RWPE2 (cell line): ENCODE measurements around the gene SAMD7.

ENCODE experiments used
- ATAC-seq: fragments of 200-7000 bp; cut with Tn5 transposase; 3 replicates; pipeline ENCODE4 v1.9.1; 2021; ENCODE audit warnings: low read depth
- DNase-seq: peaks from one replicate; pipeline ENCODE4 v3.0.0-alpha.2; 2020; ENCODE audit warnings: low spot score
- H3K27ac ChIP-seq: fragments of 450-650 bp; 2 replicates; pipeline ENCODE4 v1.5.1; 2017; ENCODE audit warnings: mild to moderate bottlenecking; ENCODE audit not compliant: poor library complexity, severe bottlenecking
- H3K27me3 ChIP-seq: fragments of 250-450 bp; sonication (Bioruptor Pico); 2 replicates; pipeline ENCODE4 v1.5.1; 2021; ENCODE audit warnings: mild to moderate bottlenecking, moderate library complexity; ENCODE audit not compliant: insufficient read depth, poor library complexity, severe bottlenecking
- H3K36me3 ChIP-seq: fragments of 250-450 bp; sonication (Bioruptor Pico); 2 replicates; pipeline ENCODE4 v1.5.1; 2020; ENCODE audit warnings: low read depth, mild to moderate bottlenecking, moderate library complexity
- H3K4me1 ChIP-seq: fragments of 250-450 bp; sonication (Bioruptor Pico); 2 replicates; pipeline ENCODE4 v1.5.1; 2021; ENCODE audit warnings: mild to moderate bottlenecking, moderate library complexity; ENCODE audit not compliant: insufficient read depth, poor library complexity, severe bottlenecking
- H3K4me3 ChIP-seq: fragments of 250-450 bp; sonication (Bioruptor Pico); 2 replicates; pipeline ENCODE4 v1.5.1; 2021; ENCODE audit warnings: mild to moderate bottlenecking, moderate library complexity; ENCODE audit not compliant: severe bottlenecking
- H3K9me3 ChIP-seq: fragments of 250-450 bp; sonication (Bioruptor Pico); 2 replicates; pipeline ENCODE4 v1.5.1; 2021; ENCODE audit warnings: mild to moderate bottlenecking, moderate library complexity; ENCODE audit not compliant: severe bottlenecking
- TF ChIP-seq, protein P1 (sequence below): fragments of 450-650 bp; IDR thresholded peaks from one replicate; pipeline ENCODE4 v1.5.1; 2017; ENCODE audit warnings: mild to moderate bottlenecking, moderate library complexity; ENCODE audit not compliant: poor library complexity, severe bottlenecking

SAMD7 gene

DNA sequence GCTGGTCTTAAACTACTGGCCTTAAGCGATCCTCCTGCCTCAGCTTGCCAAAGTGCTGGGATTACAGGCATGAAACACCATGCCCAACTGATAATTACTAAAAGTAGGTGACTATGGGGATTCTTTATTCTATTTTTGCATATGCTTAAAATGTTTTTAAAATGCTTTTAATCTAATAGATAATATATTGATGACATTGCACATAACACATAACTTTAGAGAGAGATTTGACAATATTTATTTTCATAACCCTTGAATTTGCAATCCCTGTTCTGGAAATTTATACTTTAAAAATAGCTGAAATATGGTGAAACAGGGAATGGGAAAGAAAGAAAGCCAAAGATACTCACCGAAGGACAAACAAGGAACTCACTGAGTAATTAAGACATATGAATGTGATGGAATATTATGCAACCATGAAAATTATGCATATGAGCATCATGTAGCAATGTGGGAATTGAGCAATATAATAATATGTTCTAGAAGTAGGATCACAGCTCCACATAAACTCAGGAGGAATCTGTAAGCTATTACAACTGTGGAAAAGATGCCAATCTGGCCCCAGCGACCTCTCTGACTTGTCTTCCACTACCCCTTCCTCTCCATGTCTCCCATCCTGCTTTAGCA, 43.7 kb upstream of the SAMD7 start:
- Histone ChIP-seq H3K36me3 (no peaks in the 10 kb centered on the region), H3K27me3 (no peaks in the 10 kb centered on the region), H3K27ac (no peak overlapping the region), H3K4me1 (no peaks in the 10 kb centered on the region), H3K9me3 (no peaks in the 10 kb centered on the region), H3K4me3 (no peak overlapping the region)
- no peak for DNase-seq
- TF ChIP-seq, protein P1, sequence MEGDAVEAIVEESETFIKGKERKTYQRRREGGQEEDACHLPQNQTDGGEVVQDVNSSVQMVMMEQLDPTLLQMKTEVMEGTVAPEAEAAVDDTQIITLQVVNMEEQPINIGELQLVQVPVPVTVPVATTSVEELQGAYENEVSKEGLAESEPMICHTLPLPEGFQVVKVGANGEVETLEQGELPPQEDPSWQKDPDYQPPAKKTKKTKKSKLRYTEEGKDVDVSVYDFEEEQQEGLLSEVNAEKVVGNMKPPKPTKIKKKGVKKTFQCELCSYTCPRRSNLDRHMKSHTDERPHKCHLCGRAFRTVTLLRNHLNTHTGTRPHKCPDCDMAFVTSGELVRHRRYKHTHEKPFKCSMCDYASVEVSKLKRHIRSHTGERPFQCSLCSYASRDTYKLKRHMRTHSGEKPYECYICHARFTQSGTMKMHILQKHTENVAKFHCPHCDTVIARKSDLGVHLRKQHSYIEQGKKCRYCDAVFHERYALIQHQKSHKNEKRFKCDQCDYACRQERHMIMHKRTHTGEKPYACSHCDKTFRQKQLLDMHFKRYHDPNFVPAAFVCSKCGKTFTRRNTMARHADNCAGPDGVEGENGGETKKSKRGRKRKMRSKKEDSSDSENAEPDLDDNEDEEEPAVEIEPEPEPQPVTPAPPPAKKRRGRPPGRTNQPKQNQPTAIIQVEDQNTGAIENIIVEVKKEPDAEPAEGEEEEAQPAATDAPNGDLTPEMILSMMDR, result no peak
- ATAC-seq, result no peak

DNA sequence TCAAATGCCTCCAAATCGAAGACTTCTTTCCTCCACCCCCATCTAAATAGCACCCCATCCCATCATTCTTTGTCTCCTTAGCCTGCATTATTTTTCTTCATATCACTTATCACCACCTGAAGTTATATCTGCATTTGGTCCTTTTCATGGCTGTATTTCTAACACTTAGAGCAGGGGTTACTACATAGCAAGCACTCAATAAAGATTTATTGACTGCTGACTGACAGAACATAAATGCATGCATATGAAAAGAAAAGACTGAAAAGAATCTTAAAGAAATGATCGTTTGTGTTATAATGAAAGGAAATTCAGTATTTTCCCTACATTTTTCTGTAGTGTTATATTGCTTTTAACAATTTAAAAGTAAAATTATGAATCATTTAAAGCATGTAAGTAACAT, 43.0 kb upstream of the SAMD7 start:
- Histone ChIP-seq H3K4me1 (no peaks in the 10 kb centered on the region), H3K9me3 (no peaks in the 10 kb centered on the region), H3K36me3 (no peaks in the 10 kb centered on the region), H3K27me3 (no peaks in the 10 kb centered on the region), H3K4me3 (no peak overlapping the region), H3K27ac (no peak overlapping the region)
- ATAC-seq (no peak), DNase-seq (no peak)
- TF ChIP-seq, protein P1, result no peak

DNA sequence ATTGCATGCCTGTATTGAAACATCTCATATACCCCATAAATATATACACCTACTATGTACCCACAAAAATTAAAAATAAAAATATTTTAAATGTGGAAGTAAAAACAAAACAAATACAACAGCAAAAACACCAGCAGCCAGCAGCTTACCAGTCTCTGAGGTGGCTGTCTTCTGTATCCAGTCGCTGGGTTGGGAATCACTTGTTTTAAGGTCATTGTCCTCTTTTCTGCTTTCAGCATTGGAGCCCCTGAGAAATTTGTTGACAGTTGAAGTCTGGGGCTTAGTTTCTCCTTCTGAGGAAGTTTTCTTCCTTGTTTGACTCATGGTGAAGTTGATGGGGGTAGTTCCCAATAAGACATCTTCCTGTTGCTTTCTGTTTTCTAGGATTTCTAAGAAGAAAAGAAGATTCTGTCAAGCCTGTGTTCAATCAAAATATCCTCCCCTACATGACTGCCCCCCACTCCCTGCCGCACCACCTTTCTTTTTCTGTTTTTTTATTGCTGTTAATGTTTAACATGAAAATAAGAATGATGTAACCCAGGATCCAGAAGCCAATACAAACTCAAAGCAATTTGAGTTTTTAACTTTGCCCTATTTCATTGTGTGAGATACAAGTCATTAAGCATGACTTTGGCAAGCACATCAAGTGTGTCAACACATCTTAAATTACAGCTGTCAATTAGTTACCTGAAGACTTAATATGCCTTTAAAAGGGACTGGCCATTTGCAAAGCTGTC, 41.7 kb upstream of the SAMD7 start, which contains the start of gene LRRC31:
LRRC31 (minus strand) TSS at position 452 of the 737 bp plus-strand sequence; CDS start at position 324, 128 bp downstream.
- TF ChIP-seq, protein P1, result no peak
- Histone ChIP-seq H3K36me3 (no peaks in the 10 kb centered on the region), H3K27me3 (no peaks in the 10 kb centered on the region), H3K27ac (no peak within 1 kb of the TSS), H3K9me3 (no peaks in the 10 kb centered on the region), H3K4me1 (no peaks in the 10 kb centered on the region), H3K4me3 (no peak within 1 kb of the TSS)
- DNase-seq, result no peak
- ATAC-seq, result no peak

DNA sequence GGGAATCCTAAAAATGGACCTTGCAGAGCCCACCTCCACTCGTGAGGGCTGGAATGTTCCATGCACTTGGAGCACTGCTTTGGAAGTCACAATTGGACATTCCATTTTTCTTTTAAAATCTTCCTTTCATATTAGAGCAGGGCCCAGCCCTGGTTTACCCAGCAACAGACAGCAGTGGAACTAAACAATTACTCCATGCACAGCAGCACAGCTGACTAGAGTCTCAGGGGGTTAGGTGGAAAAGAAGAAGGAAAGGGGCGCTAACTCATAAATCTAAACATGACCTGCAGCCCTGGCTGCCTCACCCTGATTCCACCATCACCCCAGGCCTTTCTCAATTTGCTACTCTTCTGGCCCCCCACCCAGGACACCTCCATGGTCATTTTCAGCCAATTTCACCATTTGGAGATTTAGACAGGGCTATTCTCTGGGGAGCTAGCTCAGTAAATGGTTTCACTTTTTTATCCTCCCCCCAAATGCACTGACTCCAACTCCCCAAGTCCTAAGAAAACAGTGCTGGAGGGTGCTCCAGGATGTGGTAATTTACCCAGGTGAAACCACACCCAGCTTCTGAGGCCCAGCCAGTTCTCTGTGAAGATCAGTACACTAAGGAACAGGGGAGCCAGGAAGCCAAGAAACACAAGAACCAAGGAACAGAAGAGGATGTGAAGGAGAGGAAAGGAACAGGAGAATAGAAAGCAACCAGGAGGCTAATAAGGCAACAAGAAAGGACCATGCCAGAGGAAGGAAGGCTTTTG, 40.1 kb upstream of the SAMD7 start:
- Histone ChIP-seq H3K4me3 (no peak overlapping the region), H3K36me3 (no peaks in the 10 kb centered on the region), H3K27me3 (no peaks in the 10 kb centered on the region), H3K4me1 (no peaks in the 10 kb centered on the region), H3K9me3 (no peaks in the 10 kb centered on the region), H3K27ac (no peak overlapping the region)
- ATAC-seq, result peak; percentile 56; the same call in 2 of the 3 replicates
- no peak for DNase-seq
- TF ChIP-seq, protein P1, result no peak
